IMR-90 (cell line): ENCODE measurements around the gene UVSSA. TPM values are rescaled to one million over a fixed set of nuclear protein-coding genes. Genes with fewer than 3 reads are reported as not detected.

Experiments used
- ATAC-seq: fragments of 200-7000 bp; cut with Tn5 transposase; 2 replicates; pipeline ENCODE4 v1.9.1; 2020; ENCODE audit warnings: low read depth, mild to moderate bottlenecking, moderate library complexity
- BruUV-seq: library from RNA; stranded (reverse); fragments of 400-500 nt; replicated peaks from 2 replicates; lab custom pipeline; 2021; lab: Mats Ljungman, UMichigan
- CTCF ChIA-PET: fragments of 300-600 bp; formaldehyde crosslinking; extraction: SDS; loops from one replicate; lab custom pipeline; 2021; ENCODE audit warnings: antibody characterized with exemption; lab: Yijun Ruan, JAX
- POLR2A ChIA-PET: fragments of 300-600 bp; sonication (Branson Sonifier 250); formaldehyde crosslinking; loops from one replicate; lab custom pipeline; 2022; ENCODE audit warnings: antibody characterized with exemption; ENCODE audit not compliant: unreplicated experiment; lab: Charles Lee
- DNase-seq: peaks from one replicate; pipeline ENCODE4 v3.0.0; 2013
- H2AFZ ChIP-seq: replicated peaks from 2 replicates; pipeline ENCODE3; 2013; ENCODE audit warnings: low read length, mild to moderate bottlenecking; ENCODE audit not compliant: poor library complexity
- H2AK5ac ChIP-seq: 2 replicates; pipeline ENCODE4 v1.6.1; 2013; ENCODE audit warnings: low read depth, low read length, inconsistent platforms
- H2AK9ac ChIP-seq: replicated peaks from 2 replicates; pipeline ENCODE3; 2013; ENCODE audit warnings: mild to moderate bottlenecking, low read depth, low read length, moderate library complexity; ENCODE audit not compliant: poor library complexity
- H2BK120ac ChIP-seq: 2 replicates; pipeline ENCODE4 v1.6.1; 2013; ENCODE audit warnings: low read depth, low read length, inconsistent platforms
- H2BK15ac ChIP-seq: 3 replicates; pipeline ENCODE4 v1.6.1; 2013; ENCODE audit warnings: low read depth, low read length, inconsistent platforms
- H2BK20ac ChIP-seq: 2 replicates; pipeline ENCODE4 v1.6.1; 2013; ENCODE audit warnings: low read depth, mild to moderate bottlenecking, inconsistent platforms, low read length, moderate library complexity
- H2BK5ac ChIP-seq: 2 replicates; pipeline ENCODE4 v1.6.1; 2013; ENCODE audit warnings: mild to moderate bottlenecking, low read depth, low read length, inconsistent platforms; ENCODE audit not compliant: poor library complexity, severe bottlenecking
- H3K14ac ChIP-seq: replicated peaks from 2 replicates; pipeline ENCODE4 v1.6.1; 2013; ENCODE audit warnings: low read depth, low read length, inconsistent platforms
- H3K18ac ChIP-seq: 2 replicates; pipeline ENCODE4 v1.6.1; 2013; ENCODE audit warnings: low read depth, low read length, control low read depth
- H3K23ac ChIP-seq: 2 replicates; pipeline ENCODE4 v1.6.1; 2013; ENCODE audit warnings: low read depth, low read length, inconsistent platforms
- H3K27ac ChIP-seq: 2 replicates; pipeline ENCODE4 v1.5.1; 2013; ENCODE audit warnings: mild to moderate bottlenecking, control low read depth, low read length; ENCODE audit not compliant: insufficient read depth
- H3K27me3 ChIP-seq: 2 replicates; pipeline ENCODE4 v1.6.1; 2013; ENCODE audit warnings: low read length; ENCODE audit not compliant: control insufficient read depth, insufficient read depth
- H3K36me3 ChIP-seq: 2 replicates; pipeline ENCODE4 v1.6.1; 2013; ENCODE audit warnings: low read length, mixed read lengths; ENCODE audit not compliant: control insufficient read depth, insufficient read depth
- H3K4ac ChIP-seq: 2 replicates; pipeline ENCODE4 v1.6.1; 2013; ENCODE audit warnings: low read depth, low read length, inconsistent platforms
- H3K4me1 ChIP-seq: 2 replicates; pipeline ENCODE4 v1.6.1; 2013; ENCODE audit warnings: low read length, mixed read lengths; ENCODE audit not compliant: control insufficient read depth, insufficient read depth
- H3K4me2 ChIP-seq: 2 replicates; pipeline ENCODE4 v1.6.1; 2013; ENCODE audit warnings: low read depth, mild to moderate bottlenecking, control low read depth, low read length, moderate library complexity
- H3K4me3 ChIP-seq: 2 replicates; pipeline ENCODE4 v1.5.1; 2013; ENCODE audit warnings: low read depth, mild to moderate bottlenecking, control low read depth, low read length, moderate library complexity; ENCODE audit not compliant: insufficient read depth
- H3K56ac ChIP-seq: 2 replicates; pipeline ENCODE4 v1.6.1; 2013; ENCODE audit warnings: low read length, inconsistent platforms; ENCODE audit not compliant: insufficient read depth; ENCODE audit errors: extremely low read depth
- H3K79me1 ChIP-seq, 2 experiments: 2 replicates each; pipeline ENCODE4 v1.6.1; 2013; ENCODE audit warnings: low read length in 2 of 2, inconsistent platforms in 1 of 2, low read depth in 1 of 2
- H3K9ac ChIP-seq: 2 replicates; pipeline ENCODE4 v1.6.1; 2013; ENCODE audit warnings: low read depth, low read length, control low read depth
- H3K9me1 ChIP-seq: 2 replicates; pipeline ENCODE4 v1.6.1; 2013; ENCODE audit warnings: low read length, inconsistent platforms; ENCODE audit not compliant: insufficient read depth
- H3K9me3 ChIP-seq: 2 replicates; pipeline ENCODE4 v1.6.1; 2013; ENCODE audit warnings: low read length; ENCODE audit not compliant: control insufficient read depth, insufficient read depth
- H4K20me1 ChIP-seq: 2 replicates; pipeline ENCODE4 v1.6.1; 2013; ENCODE audit warnings: low read length, inconsistent platforms; ENCODE audit not compliant: insufficient read depth
- H4K5ac ChIP-seq: 2 replicates; pipeline ENCODE4 v1.6.1; 2013; ENCODE audit warnings: mild to moderate bottlenecking, low read depth, low read length, control low read depth
- H4K8ac ChIP-seq, 2 experiments: 2 replicates each; pipeline ENCODE4 v1.6.1; 2013; ENCODE audit warnings: low read depth in 2 of 2, low read length in 2 of 2, control low read depth in 1 of 2, inconsistent platforms in 1 of 2
- H4K91ac ChIP-seq: 2 replicates; pipeline ENCODE4 v1.6.1; 2013; ENCODE audit warnings: low read depth, low read length, inconsistent platforms; ENCODE audit not compliant: insufficient read depth
- BHLHE40 ChIP-seq: fragments of 150-350 bp; IDR thresholded peaks from 2 replicates; pipeline ENCODE4 v1.6.1; 2016; ENCODE audit warnings: mild to moderate bottlenecking, low read depth, low read length
- CEBPB ChIP-seq: IDR thresholded peaks from 2 replicates; pipeline ENCODE4 v1.6.1; 2012; ENCODE audit warnings: low read depth, low read length, improper control_type of control experiment
- CHD1 ChIP-seq: IDR thresholded peaks from 2 replicates; pipeline ENCODE4 v1.6.1; 2012; ENCODE audit warnings: low read depth, low read length, improper control_type of control experiment
- FOS ChIP-seq: fragments of 150-350 bp; IDR thresholded peaks from 2 replicates; pipeline ENCODE4 v1.6.1; 2016; ENCODE audit warnings: low read depth, low read length
- MAFK ChIP-seq: IDR thresholded peaks from 2 replicates; pipeline ENCODE4 v1.6.1; 2012; ENCODE audit warnings: low read depth, low read length, improper control_type of control experiment
- MAZ ChIP-seq: IDR thresholded peaks from 2 replicates; pipeline ENCODE4 v1.6.1; 2012; ENCODE audit warnings: low read depth, mild to moderate bottlenecking, low read length, improper control_type of control experiment, moderate library complexity, borderline replicate concordance
- MXI1 ChIP-seq: IDR thresholded peaks from 2 replicates; pipeline ENCODE4 v1.6.1; 2012; ENCODE audit warnings: low read depth, mild to moderate bottlenecking, low read length, moderate library complexity, borderline replicate concordance
- NFE2L2 ChIP-seq: fragments of 150-350 bp; IDR thresholded peaks from 2 replicates; pipeline ENCODE4 v1.6.1; 2016; ENCODE audit warnings: low read depth, mild to moderate bottlenecking, low read length
- POLR2A ChIP-seq: IDR thresholded peaks from 2 replicates; pipeline ENCODE4 v1.6.1; 2012; ENCODE audit warnings: mild to moderate bottlenecking, low read depth, low read length
- RAD21 ChIP-seq: IDR thresholded peaks from 2 replicates; pipeline ENCODE4 v1.6.1; 2012; ENCODE audit warnings: low read length, improper control_type of control experiment
- RCOR1 ChIP-seq: IDR thresholded peaks from 2 replicates; pipeline ENCODE4 v1.6.1; 2012; ENCODE audit warnings: mild to moderate bottlenecking, low read length, improper control_type of control experiment; ENCODE audit not compliant: insufficient replicate concordance
- RFX5 ChIP-seq: IDR thresholded peaks from 2 replicates; pipeline ENCODE4 v1.8.0; 2012; ENCODE audit warnings: low read depth, mild to moderate bottlenecking, low read length, moderate library complexity
- SMC3 ChIP-seq: fragments of 150-350 bp; IDR thresholded peaks from 2 replicates; pipeline ENCODE4 v1.6.1; 2016; ENCODE audit warnings: low read depth, mild to moderate bottlenecking, antibody characterized with exemption, low read length, moderate library complexity
- USF2 ChIP-seq: fragments of 150-350 bp; IDR thresholded peaks from 2 replicates; pipeline ENCODE4 v1.6.1; 2017; ENCODE audit warnings: mild to moderate bottlenecking, antibody characterized with exemption, low read length, low read depth
- whole genome bisulfite sequencing, 2 experiments: methylation state at CpG; one replicate each; pipeline versions ENCODE4 v1.1.5 to v1.1.7; 2013; ENCODE audit warnings: missing lambda C conversion rate in 2 of 2; ENCODE audit not compliant: insufficient read length in 1 of 2; ENCODE audit errors: extremely low coverage in 2 of 2; 5-methylcytosine and 5-hydroxymethylcytosine counted together
- dilution Hi-C: fragments of 300-500 bp; cut with HindIII; formaldehyde crosslinking; loops from one replicate; pipeline ENCODE4 v1.14.3; 2018; ENCODE audit warnings: low sequenced_read_pairs; ENCODE audit not compliant: unreplicated experiment
- in situ Hi-C: fragments of 300-500 bp; cut with MboI; formaldehyde crosslinking; loops from 3 replicates; pipeline ENCODE4 v1.14.3; 2019; ENCODE audit warnings: low sequenced_read_pairs, inconsistent platforms, mixed read lengths
- intact Hi-C: fragments of 100-400 bp; cut with micrococcal nuclease; formaldehyde crosslinking; loops from 2 replicates; pipeline ENCODE4 v1.10.0; 2022
- polyA plus RNA-seq, 3 experiments: library from polyadenylated mRNA; depleted of rRNA; stranded (reverse); fragments of >200 nt; gene quantifications; 2 replicates each; pipeline ENCODE4 v1.2.3, GENCODE V29; 2012; ENCODE audit warnings: low replicate concordance in 1 of 3
- total RNA-seq: library from RNA; depleted of rRNA; stranded (reverse); fragments of >200 nt; gene quantifications from 2 replicates; pipeline ENCODE4 v1.2.3, GENCODE V29; 2012
- TF ChIP-seq, protein P1 (sequence below): conservative IDR thresholded peaks from 2 replicates; pipeline ENCODE4 v1.5.1; 2012; ENCODE audit warnings: mild to moderate bottlenecking, low read depth, low read length, improper control_type of control experiment
- TF ChIP-seq, protein P2 (sequence below): fragments of 150-350 bp; IDR thresholded peaks from 2 replicates; pipeline ENCODE4 v1.6.1; 2016; ENCODE audit warnings: low read depth, mild to moderate bottlenecking, low read length, moderate library complexity, borderline replicate concordance

UVSSA gene
- total and polyA plus RNA-seq, 2 of the 4 experiments (the other 2 are of a cell fraction), result 1.4 to 8.4 TPM

- Histone ChIP-seq H4K8ac (no peak overlapping the region), H3K23ac (no peak overlapping the region), H3K18ac (no peak overlapping the region), H3K4me1 (0 out of 2 replicates have a peak, but pooled peaks cover 2% of the 10 kb centered on the region), H3K14ac (no peak overlapping the region), H3K4me2 (no peak overlapping the region), H4K20me1 (no peaks in the 10 kb centered on the region), H3K36me3 (peaks cover 8% of the 10 kb centered on the region; the same call in 1 of the 2 replicates), H2AK5ac (no peak overlapping the region), H2AFZ (no peak overlapping the region), H3K4ac (no peak overlapping the region), H3K79me1 (no peaks in the 10 kb centered on the region; a peak in 1 of 4 replicates), H3K27ac (no peak overlapping the region), H3K9ac (no peak overlapping the region), H3K9me1 (no peaks in the 10 kb centered on the region; the same call in 1 of the 2 replicates), H2BK15ac (no peak overlapping the region), H3K4me3 (no peak overlapping the region), H2BK5ac (no peak overlapping the region), H2BK120ac (no peak overlapping the region), H3K9me3 (no peaks in the 10 kb centered on the region), H3K56ac (no peak overlapping the region), H2AK9ac (no peak overlapping the region), H4K5ac (no peak overlapping the region), H3K27me3 (no peaks in the 10 kb centered on the region), H4K91ac (no peak overlapping the region), H2BK20ac (no peak overlapping the region)
- 90% methylated on average over 12 of the region's 13 CpGs; no CpG with 5 or more reads in 1 of the 2 experiments for WGBS, 2 experiments
- DNase-seq (no peak), ATAC-seq (no peak)
- TF ChIP-seq BHLHE40, result no peak
- no peak for TF ChIP-seq CHD1
- no peak for TF ChIP-seq FOS
- no peak for TF ChIP-seq NFE2L2
- TF ChIP-seq RAD21, result no peak
- TF ChIP-seq CEBPB, result no peak
- TF ChIP-seq RFX5, result no peak
- TF ChIP-seq, protein P1, sequence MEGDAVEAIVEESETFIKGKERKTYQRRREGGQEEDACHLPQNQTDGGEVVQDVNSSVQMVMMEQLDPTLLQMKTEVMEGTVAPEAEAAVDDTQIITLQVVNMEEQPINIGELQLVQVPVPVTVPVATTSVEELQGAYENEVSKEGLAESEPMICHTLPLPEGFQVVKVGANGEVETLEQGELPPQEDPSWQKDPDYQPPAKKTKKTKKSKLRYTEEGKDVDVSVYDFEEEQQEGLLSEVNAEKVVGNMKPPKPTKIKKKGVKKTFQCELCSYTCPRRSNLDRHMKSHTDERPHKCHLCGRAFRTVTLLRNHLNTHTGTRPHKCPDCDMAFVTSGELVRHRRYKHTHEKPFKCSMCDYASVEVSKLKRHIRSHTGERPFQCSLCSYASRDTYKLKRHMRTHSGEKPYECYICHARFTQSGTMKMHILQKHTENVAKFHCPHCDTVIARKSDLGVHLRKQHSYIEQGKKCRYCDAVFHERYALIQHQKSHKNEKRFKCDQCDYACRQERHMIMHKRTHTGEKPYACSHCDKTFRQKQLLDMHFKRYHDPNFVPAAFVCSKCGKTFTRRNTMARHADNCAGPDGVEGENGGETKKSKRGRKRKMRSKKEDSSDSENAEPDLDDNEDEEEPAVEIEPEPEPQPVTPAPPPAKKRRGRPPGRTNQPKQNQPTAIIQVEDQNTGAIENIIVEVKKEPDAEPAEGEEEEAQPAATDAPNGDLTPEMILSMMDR, result no peak
- TF ChIP-seq USF2, result no peak
- TF ChIP-seq MAZ, result no peak
- no peak for TF ChIP-seq SMC3
- TF ChIP-seq, protein P2, sequence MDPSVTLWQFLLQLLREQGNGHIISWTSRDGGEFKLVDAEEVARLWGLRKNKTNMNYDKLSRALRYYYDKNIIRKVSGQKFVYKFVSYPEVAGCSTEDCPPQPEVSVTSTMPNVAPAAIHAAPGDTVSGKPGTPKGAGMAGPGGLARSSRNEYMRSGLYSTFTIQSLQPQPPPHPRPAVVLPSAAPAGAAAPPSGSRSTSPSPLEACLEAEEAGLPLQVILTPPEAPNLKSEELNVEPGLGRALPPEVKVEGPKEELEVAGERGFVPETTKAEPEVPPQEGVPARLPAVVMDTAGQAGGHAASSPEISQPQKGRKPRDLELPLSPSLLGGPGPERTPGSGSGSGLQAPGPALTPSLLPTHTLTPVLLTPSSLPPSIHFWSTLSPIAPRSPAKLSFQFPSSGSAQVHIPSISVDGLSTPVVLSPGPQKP, result no peak
- no peak for TF ChIP-seq MAFK
- TF ChIP-seq MXI1, result no peak
- TF ChIP-seq RCOR1, result no peak
- TF ChIP-seq POLR2A, result no peak
- ChIA-PET POLR2A (no interaction called here), CTCF (no interaction called here)
- no TSS peak for BruUV-seq
- intact Hi-C loops (loop anchor here (10.0 kb wide), 1 partner anchor 360 kb away; the partner anchor contains the start of genes TACC3 and TMEM129), dilution Hi-C loops (no loop called here), in situ Hi-C loops (no loop called here)
Measured at GRCh38 chr4:1364748-1365147, 17.7 kb downstream of the UVSSA start.
